Measurements from ENCODE around the gene RPL34. TPM values are rescaled to one million over a fixed set of nuclear protein-coding genes. Genes with fewer than 3 reads are reported as not detected.

RPL34 gene
- 100 to 1,000 TPM; 237 to 435 TPM for total RNA-seq
- 950 TPM for polyA plus RNA-seq (ENCODE audit: insufficient read depth, low read depth, low replicate concordance)
- long read RNA-seq, donor 1, transcript RPL34-201 (5 exons, 529 nt), result minor isoform, 30 of 2,537 reads
- long read RNA-seq, donor 1, transcript RPL34-202 (5 exons, 441 nt), result major isoform, 1,657 of 2,537 reads
- long read RNA-seq, donor 1, transcript RPL34-206 (2 exons, 629 nt), result minor isoform, 98 of 2,537 reads
- long read RNA-seq, donor 1, partial matches to known transcripts, result 680 of 2,537 reads
- long read RNA-seq, donor 1, other reads (novel, unspliced or antisense), result 68 of 2,537 reads
- long read RNA-seq, donor 2, transcript RPL34-206 (2 exons, 629 nt), result minor isoform, 134 of 1,375 reads
- long read RNA-seq, donor 2, transcript RPL34-201 (5 exons, 529 nt), result minor isoform, 12 of 1,375 reads
- long read RNA-seq, donor 2, transcript RPL34-202 (5 exons, 441 nt), result major isoform, 817 of 1,375 reads
- long read RNA-seq, donor 2, partial matches to known transcripts, result 386 of 1,375 reads
- long read RNA-seq, donor 2, other reads (novel, unspliced or antisense), result 23 of 1,375 reads

GRCh38 chr4:108620101-108620932, at the start of gene RPL34:
RPL34 (plus strand) TSS chr4:108620576; CDS start chr4:108621960, 1,384 bp downstream.
- DNase-seq, result peak; percentile 99
- peak; percentile 87 for TF ChIP-seq POLR2A (IDR thresholded peaks at IDR 0.05)
- no peak for TF ChIP-seq CTCF (IDR thresholded peaks at IDR 0.05)
- whole genome bisulfite sequencing, 2 donors, result 0 to 1% methylated on average over 19 to 32 of the region's 32 CpGs
- Histone ChIP-seq H3K36me3 (ENCODE audit: low read depth, missing control alignments) (no peaks in the 10 kb centered on the region), H3K27me3 (no peaks in the 10 kb centered on the region), H3K9me3 (no peaks in the 10 kb centered on the region), H3K4me3 (peak within 1 kb of the TSS; percentile 83 to 84), H3K4me1 (peaks cover 15% of the 10 kb centered on the region), H3K27ac (peak within 1 kb of the TSS; percentile 57 to 78)
- intact Hi-C loops (cut with DNase I; ENCODE audit: low total_unique reads), result no loop called here

- no peak overlapping the region for H3K4me3 ChIP-seq
- H3K4me1 ChIP-seq, result no peaks in the 10 kb centered on the region
- H3K27me3 ChIP-seq, result no peaks in the 10 kb centered on the region
- H3K27ac ChIP-seq, result no peak overlapping the region
- intact Hi-C loops (cut with DNase I; ENCODE audit: low total_unique reads), result no loop called here
- H3K36me3 ChIP-seq (ENCODE audit: low read depth, missing control alignments), result no peaks in the 10 kb centered on the region
- DNase-seq, result no peak
- WGBS, 2 donors, result 70 to 74% methylated on average over 4 of the region's 4 CpGs
- TF ChIP-seq POLR2A (IDR thresholded peaks at IDR 0.05), result no peak
- no peak for TF ChIP-seq CTCF (IDR thresholded peaks at IDR 0.05)
- H3K9me3 ChIP-seq, result no peaks in the 10 kb centered on the region
Observed at GRCh38 chr4:108570993-108571569, 49.3 kb upstream of the RPL34 start.

DNA sequence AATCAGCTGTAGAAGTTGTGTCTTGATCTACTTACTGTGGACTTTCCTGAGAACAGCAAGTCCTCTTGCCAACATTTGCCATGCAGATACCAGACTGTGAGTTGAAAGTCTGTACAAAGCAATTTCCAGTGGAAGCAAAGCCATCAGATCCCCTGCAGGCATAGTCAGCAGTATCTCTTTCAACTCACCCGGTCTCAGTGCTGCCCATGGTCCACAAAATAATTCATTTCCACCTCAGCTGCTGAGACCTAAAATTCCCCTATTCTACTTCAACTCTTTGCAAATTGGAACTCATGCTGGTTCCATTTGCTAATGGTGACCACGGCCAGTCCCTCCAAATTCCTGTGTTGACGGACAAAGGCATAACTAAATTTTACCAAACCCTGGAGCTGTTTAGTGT, 46.0 kb upstream of the RPL34 start:
- TF ChIP-seq POLR2A (IDR thresholded peaks at IDR 0.05) (no peak), CTCF (IDR thresholded peaks at IDR 0.05) (no peak)
- intact Hi-C loops (cut with DNase I; ENCODE audit: low total_unique reads), result no loop called here
- H3K9me3 ChIP-seq, result no peaks in the 10 kb centered on the region
- no peak overlapping the region for H3K27ac ChIP-seq
- H3K4me3 ChIP-seq, result no peak overlapping the region
- H3K27me3 ChIP-seq, result no peaks in the 10 kb centered on the region
- no peak for DNase-seq
- H3K36me3 ChIP-seq (ENCODE audit: low read depth, missing control alignments), result no peaks in the 10 kb centered on the region
- WGBS, 2 donors, result 91% methylated on average over 3 of the region's 3 CpGs
- no peaks in the 10 kb centered on the region for H3K4me1 ChIP-seq

- intact Hi-C loops (cut with DNase I; ENCODE audit: low total_unique reads), result no loop called here
- no peak for TF ChIP-seq POLR2A (IDR thresholded peaks at IDR 0.05)
- no peak for TF ChIP-seq CTCF (IDR thresholded peaks at IDR 0.05)
- no peak overlapping the region for H3K27ac ChIP-seq
- H3K4me3 ChIP-seq, result no peak overlapping the region
- no peaks in the 10 kb centered on the region for H3K27me3 ChIP-seq
- no peaks in the 10 kb centered on the region for H3K9me3 ChIP-seq
- H3K36me3 ChIP-seq (ENCODE audit: low read depth, missing control alignments), result no peaks in the 10 kb centered on the region
- no peaks in the 10 kb centered on the region for H3K4me1 ChIP-seq
- DNase-seq, result no peak
- 64 to 72% methylated on average over 6 of the region's 6 CpGs for WGBS, 2 donors
Observed at GRCh38 chr4:108581083-108581482, 39.3 kb upstream of the RPL34 start.

Measured in testis (tissue), 5 donors.